DND-41 (cell line): ENCODE results near the gene ICE2.

Experiments
- EZH2 ChIP-seq: IDR thresholded peaks from 3 replicates; pipeline ENCODE4 v1.6.1; 2012; ENCODE audit warnings: borderline replicate concordance, low read depth, mild to moderate bottlenecking, moderate library complexity, low read length, inconsistent platforms; ENCODE audit not compliant: severe bottlenecking
- TF ChIP-seq, protein P1 (sequence below): IDR thresholded peaks from 2 replicates; pipeline ENCODE4 v1.5.1; 2012; ENCODE audit warnings: borderline replicate concordance, low read length, moderate library complexity, mild to moderate bottlenecking; ENCODE audit not compliant: poor library complexity, severe bottlenecking; ENCODE audit errors: extremely low read depth

DNA sequence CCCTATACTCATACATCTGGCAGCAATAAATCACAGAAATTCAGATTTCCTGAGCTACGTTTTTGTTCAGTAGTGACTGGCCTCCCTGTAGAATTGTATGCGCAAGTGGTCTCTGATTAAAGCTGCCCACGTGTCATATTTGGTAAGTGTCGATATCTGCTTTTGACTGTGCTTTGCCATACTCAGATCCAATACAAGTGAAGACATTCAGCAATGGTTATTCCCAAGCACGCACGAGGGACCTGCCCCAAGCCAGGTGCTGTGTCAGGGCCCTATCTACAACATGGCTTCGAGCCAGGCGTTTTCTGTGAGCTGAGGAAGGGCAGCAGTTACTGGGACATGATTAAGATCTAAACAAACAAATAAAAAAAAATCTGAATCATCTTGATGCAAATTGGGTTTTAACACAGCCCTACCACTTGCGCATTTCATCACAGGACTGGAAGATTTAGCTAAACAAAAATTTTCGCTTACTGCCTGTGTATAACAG, 47.2 kb upstream of the ICE2 start:
- TF ChIP-seq, protein P1, sequence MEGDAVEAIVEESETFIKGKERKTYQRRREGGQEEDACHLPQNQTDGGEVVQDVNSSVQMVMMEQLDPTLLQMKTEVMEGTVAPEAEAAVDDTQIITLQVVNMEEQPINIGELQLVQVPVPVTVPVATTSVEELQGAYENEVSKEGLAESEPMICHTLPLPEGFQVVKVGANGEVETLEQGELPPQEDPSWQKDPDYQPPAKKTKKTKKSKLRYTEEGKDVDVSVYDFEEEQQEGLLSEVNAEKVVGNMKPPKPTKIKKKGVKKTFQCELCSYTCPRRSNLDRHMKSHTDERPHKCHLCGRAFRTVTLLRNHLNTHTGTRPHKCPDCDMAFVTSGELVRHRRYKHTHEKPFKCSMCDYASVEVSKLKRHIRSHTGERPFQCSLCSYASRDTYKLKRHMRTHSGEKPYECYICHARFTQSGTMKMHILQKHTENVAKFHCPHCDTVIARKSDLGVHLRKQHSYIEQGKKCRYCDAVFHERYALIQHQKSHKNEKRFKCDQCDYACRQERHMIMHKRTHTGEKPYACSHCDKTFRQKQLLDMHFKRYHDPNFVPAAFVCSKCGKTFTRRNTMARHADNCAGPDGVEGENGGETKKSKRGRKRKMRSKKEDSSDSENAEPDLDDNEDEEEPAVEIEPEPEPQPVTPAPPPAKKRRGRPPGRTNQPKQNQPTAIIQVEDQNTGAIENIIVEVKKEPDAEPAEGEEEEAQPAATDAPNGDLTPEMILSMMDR, result no peak
- no peak for TF ChIP-seq EZH2
